GM19328 (cell line): ENCODE data around the gene DCAF4.

Experiments
- ATAC-seq: cut with Tn5 transposase; IDR thresholded peaks from one replicate; pipeline ENCODE4 v1.9.1; 2021; ENCODE audit warnings: mild to moderate bottlenecking, moderate library complexity; ENCODE audit not compliant: unreplicated experiment

The DCAF4 gene

DNA sequence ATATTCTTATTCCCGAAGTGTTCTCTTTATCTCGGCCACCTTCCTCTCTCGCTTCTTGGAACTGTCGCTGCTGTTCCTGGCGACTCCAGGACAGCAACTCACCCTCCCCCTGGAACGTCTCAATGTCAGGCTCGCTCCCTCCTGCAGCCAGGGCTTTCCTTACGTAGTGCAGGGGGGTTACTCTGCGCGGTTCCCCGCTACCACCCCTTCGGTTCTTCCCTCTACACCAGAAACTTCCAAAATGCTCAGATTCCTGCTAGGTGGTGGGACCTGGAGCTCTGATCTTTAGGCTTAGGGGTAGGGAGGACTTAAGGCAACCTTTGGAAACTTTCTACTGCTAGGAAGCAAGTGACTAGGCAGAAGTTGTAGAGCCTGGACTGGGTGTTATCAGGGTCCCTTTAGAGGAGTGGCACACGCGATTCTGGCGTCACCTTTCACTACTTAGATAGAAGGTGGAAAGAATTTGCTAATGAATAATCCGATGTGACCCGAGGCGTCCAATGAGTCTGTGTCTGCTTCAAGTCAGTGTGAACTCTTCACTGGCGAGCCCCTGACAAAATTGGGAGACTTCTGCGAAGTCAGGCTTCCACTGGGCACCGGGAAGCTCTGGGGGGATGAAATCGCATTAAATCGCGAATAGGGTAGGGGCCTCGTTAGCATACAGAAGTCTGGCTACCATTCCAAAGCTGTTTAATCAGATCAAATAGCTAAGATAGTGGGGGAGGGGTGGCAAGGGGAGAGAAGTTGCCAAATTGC, 31.5 kb upstream of the DCAF4 start:
- no peak for ATAC-seq

GRCh38 chr14:72898448-72898847, 27.8 kb upstream of the DCAF4 start:
- no peak for ATAC-seq

- no peak for ATAC-seq
Measured at GRCh38 chr14:72901361-72901760, 24.9 kb upstream of the DCAF4 start.

- no peak for ATAC-seq
Measured at GRCh38 chr14:72902801-72903530, 23.3 kb upstream of the DCAF4 start.

DNA sequence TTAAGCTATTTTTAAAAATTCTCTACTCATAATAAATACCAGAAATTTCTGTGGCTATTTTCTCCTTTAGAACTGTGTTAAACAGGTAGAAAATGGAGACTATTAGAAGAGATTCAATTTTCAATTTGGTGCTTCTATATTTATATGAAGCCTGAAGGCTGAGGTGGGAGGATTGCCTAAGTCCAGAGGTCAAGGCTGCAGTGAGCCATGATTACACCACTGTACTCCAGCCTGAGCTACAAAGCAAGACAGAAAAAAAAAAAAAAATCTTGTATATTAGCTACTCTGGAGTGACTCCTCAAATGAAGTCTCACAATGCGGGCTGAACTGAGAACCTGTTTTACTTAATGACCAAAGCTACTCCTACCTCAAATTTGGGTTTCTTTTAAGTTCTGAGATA, 22.5 kb upstream of the DCAF4 start:
- no peak for ATAC-seq

DNA sequence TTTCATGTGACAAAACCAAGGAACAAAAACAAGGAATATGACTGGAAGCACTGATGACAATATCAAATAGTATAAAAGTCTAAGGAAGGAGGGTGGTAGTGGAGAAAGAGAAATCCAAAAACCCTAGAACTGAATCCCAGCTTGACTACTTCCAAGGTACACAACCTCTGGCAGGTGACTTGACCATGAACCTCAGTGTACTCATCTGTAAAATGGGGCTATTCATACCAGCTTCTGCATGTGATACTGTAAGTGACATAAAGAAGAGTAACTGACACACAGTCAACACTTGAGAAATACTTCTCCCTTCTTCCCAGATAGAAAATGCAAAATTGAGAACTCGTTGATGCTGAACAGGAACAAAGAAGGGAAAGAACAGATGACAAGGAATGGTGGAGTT, 22.0 kb upstream of the DCAF4 start:
- no peak for ATAC-seq

GRCh38 chr14:72904840-72905561, 21.3 kb upstream of the DCAF4 start:
- ATAC-seq: no peak

DNA sequence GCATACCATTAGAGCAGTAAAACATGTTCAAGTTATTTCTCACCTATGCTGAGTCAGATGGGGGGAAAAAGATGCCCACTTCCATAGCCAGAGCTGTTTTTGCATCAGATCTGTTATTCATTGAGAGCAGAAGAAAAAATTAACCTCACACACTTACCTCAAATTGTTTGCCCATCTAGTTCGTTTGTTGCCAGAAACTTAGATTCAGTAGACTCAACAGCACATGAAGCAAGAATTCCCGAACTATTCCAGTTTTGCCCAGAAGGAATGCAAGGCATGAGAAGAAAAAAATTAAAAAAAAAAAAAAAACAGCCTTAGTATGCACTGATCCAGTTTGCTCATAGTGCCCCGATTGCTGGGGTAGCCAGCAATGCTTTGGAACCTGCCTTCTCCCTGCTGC, 19.9 kb upstream of the DCAF4 start:
- ATAC-seq: no peak

DNA sequence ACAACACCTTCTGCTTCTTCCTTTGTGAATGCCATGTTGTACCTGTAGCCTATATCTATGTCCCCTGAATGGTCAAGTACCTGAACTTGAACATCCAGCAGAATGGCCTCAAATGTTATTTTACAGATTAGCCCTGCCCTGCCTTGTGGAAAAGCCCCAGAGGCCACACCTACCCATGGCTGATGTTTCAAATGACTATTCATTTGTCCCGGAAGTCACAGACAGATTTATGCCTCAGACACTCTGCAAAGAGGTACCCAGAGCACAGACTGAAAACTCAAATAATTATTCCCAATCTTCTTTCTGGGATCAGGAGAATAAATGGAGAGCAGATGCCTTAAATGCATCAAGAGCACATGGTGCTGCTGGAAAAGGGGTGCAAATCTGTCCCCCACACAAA, 19.4 kb upstream of the DCAF4 start:
- ATAC-seq: no peak

- no peak for ATAC-seq
Measured at GRCh38 chr14:72907886-72908285, 18.4 kb upstream of the DCAF4 start.

DNA sequence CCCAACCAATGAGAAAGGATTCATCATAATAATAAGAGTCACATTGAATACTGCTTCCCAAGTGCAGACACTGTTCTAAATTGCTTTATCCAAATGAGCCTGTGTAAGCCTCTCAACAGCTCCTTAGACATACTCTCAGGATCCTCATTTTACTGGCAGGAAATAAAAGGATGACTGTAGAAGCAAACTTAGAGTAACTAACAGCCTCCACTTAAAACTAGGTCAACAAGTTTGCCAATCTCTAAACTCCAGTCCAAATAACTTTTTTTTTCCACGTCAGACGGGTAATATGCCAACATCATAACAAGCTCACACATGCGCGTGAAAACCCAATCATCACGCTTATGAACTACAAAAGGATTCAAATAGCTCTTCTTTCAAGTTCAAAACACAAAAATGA, 17.1 kb upstream of the DCAF4 start:
- no peak for ATAC-seq

DNA sequence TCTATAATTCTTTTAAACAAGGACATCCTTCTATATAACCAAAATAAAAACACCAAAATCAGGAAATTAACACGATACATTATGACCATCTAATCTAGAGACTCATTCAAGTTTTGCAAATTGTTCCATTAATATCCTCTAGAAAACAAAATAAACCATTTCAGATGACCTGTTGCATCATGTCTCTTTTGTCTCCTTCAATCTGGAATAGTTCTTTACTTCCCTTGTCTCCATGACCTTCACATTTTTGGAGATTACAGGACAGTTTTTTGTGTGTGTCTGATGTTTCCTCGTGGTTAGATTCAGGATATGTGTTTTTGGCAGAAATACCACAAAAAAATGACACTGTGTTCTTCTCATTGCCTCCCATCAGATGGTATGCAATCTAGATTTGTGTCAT, 12.5 kb upstream of the DCAF4 start:
- ATAC-seq: no peak

- ATAC-seq: no peak
Measured at GRCh38 chr14:72916174-72916573, 10.1 kb upstream of the DCAF4 start.

GRCh38 chr14:72917094-72917802, 9.0 kb upstream of the DCAF4 start:
- ATAC-seq: no peak

DNA sequence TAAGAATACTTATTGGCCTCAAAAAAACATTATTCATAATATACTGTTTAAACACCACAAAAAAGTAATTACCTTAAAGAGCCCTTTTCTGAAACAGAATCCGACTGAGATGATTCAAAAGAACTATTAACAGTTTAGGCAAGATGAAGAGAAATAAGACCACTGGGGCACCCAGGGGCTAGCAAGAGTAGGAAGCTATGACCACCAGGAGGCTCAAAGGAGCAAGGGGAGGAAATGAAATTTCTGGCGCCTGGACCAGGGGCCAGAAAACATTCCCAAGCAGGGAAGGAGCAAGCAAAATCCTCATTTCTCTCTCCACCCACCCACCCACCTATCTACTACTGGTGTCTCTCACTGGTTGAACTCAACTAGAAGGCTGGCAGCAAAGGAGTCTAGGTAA, 6.3 kb upstream of the DCAF4 start:
- ATAC-seq: no peak

DNA sequence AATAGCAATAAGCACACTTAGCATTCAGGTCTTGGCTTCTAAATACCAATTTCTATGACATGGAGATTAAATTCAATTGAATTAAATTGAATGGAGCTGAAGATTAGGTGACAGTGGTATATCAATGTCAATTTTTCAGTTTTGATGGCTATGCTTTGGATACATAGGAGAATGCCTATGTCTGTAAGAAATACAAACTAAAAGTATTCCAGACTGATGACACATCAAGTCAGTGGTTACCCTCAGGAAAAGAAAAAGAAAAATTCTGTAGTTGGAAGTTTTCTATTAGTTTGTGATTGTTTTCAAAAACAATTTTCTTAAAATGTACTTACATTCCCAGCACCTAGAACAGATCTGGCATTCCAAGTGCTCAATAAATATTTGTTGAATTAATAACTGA, 4.9 kb upstream of the DCAF4 start:
- ATAC-seq: no peak

DNA sequence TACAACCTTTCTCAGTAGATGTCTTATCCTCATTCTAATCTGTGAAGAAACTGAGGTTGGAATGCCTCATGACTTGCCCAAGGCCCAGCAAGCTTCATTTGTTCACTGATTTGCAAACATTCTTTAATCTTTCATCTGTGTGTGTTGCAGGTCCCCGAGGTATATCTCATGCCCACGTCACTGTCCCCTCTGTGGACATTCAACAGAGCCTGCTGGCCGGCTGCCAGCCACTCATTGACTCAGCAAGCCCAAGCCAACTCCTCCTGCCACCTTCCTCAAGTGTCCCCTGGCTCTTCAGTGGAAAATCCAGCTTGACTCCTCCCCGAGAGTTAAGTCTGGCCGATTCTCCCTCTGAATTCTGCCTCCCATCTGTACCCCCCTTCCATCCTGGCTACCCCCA, 1.9 kb upstream of the DCAF4 start:
- no peak for ATAC-seq

DNA sequence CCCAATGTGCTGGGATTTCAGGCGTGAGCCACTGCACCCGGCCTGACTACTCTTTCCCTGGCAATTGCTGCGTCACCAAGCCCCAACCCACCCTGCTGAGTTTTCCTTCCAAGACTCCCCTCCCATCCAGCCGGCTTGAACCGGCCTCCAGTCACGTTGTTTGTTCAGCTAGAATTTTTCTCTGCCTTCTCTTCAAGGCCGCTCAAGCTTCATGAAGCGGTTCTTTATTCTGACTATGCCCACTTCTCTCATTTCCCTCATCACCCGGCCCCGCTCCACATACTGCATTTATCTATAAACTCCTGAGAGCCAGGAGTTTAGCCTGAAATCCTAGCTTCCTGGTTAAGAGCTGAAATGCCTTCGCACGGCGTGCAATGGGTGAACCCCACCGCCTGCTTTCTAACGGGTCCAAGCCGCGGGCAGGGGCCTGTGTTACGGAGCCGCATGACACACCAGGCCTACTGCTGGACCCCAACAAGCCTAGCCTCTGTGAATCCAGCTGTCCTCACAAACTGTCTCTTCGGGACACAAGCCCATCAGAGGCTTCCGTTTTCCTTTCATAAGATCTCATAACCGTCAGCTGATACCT, 999 bp upstream of the DCAF4 start:
- no peak for ATAC-seq

GRCh38 chr14:72925815-72926291, 411 bp upstream of the DCAF4 start:
- ATAC-seq: peak; percentile 9

DNA sequence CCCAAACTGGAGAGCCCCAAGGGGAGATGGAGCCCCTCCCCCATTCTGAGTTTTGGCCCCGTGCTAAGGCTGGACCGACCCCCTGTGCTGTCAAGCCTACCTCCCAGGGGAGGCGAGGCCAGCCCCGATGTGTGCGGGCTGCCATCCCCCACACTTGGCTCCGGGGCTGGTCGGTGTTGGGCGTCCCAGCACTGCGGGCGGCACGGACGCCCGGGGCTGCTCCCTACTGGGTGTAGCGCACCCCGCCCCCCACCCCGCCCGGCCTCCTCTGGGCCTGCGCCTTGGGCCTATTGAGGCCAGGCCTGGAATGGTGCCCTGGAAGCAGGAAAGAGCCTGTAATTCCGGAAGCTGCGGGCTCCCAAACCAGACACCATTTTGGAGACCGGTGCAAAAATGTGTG, 2.6 kb downstream of the DCAF4 start:
- no peak for ATAC-seq
